Measurements from ENCODE around the gene KCNH4.

KCNH4 gene

DNA sequence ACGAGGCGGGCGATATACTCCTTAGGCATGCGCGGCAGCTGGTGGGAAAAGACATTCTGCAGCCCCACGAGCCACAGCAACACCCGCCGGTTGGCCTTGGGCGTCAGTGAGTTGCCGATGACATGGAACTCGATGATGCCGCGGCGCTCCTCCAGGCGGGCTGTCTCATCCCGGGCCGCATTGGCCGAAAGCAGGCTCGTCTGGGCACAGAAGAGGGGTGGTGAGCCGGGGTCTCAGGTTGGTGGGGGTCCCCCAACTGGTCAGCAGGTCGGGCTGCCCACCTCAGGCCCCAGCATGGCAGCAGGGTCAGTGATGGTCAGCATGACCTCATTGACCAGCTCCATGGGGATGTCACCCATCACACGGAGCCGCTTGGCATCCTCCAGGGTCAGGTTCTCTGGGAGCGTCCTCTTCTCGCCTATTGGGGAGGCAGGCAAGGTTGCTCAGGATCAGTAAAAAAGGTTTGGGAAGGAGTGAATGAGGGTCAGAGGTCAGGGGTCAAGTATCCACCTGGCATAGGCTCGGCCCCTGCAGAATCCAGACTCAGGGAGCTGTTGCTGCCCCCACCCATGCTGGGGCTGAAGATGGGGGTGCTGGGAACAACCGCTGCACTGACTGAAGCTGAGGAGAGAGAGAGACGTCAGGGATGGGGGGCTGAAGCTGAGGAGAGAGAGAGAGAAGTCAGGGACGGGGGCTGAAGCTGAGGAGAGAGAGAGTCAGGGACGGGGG, 63.4 kb downstream of the KCNH4 start:
- DNase-seq (ENCODE audit: low read depth, low spot score) = no peak

GRCh38 chr17:42116705-42117396, 64.1 kb downstream of the KCNH4 start:
- peak; percentile 47 for DNase-seq (ENCODE audit: low read depth, low spot score)

GRCh38 chr17:42114118-42114517, 66.8 kb downstream of the KCNH4 start:
- DNase-seq (ENCODE audit: low read depth, low spot score) = no peak

- no peak for DNase-seq (ENCODE audit: low read depth, low spot score)
Measured at GRCh38 chr17:42113293-42114069, 67.5 kb downstream of the KCNH4 start.

GRCh38 chr17:42112552-42113176, 68.3 kb downstream of the KCNH4 start, which contains the start of gene DHX58:
Gene DHX58, minus strand, starts transcription at chr17:42112714. Its CDS starts 822 bp downstream, at chr17:42111892.
- DNase-seq (ENCODE audit: low read depth, low spot score) = peak; percentile 67

DNA sequence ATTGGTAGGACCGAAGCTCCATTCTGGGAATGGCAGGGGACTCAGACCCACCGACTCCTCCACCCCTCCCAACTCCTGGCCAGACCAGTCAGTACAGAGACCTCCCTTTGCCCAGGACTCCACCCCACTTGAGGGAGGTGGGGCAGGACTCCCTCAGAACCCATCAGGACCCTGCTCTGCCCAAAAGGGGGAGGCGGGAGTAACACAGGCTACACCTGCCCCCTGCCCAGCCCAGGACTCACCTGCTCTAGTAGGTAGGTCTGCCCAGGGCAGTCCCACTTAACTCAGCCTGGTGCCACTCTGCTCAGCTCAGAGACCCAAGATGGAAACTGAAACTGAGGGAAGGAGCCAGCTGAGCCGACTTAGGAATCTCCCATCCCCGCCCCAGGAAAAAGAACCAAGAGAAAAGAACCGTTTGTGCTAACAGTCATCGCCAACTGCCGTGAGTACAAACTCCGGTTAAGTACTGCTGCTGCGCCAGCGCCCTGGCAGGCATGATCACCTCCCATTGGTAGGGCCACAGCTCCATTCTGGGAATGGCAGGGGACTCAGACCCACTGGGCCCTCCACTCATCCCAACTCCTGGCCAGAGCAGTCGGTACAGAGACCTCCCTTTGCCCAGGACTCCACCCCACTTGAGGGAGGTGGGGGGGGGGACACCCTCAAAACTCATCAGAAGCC, 68.9 kb downstream of the KCNH4 start:
- DNase-seq (ENCODE audit: low read depth, low spot score) = no peak

GRCh38 chr17:42111265-42111636, 69.7 kb downstream of the KCNH4 start:
- DNase-seq (ENCODE audit: low read depth, low spot score) = no peak

- DNase-seq (ENCODE audit: low read depth, low spot score) = no peak
Measured at GRCh38 chr17:42110301-42111264, 70.4 kb downstream of the KCNH4 start.

DNA sequence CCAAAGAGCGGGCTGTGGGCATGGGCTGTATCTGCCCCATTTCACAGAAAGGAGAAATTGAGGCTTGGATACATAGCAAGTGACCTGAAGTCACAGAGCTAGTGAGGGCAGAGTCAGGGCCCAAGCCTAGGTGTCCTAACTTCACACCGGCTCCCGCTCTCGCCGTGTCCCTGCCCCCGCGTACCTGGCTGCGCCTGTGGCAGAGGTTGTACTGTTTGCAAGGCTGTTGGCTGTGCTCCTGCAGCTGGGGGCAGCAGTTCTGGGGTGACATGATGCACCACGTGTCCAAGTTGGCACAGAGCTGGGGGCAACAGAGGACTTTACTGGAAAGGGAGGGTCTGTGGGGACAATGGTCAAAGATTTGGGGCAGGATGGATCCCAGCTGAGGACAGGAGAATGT, 71.9 kb downstream of the KCNH4 start:
- DNase-seq (ENCODE audit: low read depth, low spot score) = no peak

DNA sequence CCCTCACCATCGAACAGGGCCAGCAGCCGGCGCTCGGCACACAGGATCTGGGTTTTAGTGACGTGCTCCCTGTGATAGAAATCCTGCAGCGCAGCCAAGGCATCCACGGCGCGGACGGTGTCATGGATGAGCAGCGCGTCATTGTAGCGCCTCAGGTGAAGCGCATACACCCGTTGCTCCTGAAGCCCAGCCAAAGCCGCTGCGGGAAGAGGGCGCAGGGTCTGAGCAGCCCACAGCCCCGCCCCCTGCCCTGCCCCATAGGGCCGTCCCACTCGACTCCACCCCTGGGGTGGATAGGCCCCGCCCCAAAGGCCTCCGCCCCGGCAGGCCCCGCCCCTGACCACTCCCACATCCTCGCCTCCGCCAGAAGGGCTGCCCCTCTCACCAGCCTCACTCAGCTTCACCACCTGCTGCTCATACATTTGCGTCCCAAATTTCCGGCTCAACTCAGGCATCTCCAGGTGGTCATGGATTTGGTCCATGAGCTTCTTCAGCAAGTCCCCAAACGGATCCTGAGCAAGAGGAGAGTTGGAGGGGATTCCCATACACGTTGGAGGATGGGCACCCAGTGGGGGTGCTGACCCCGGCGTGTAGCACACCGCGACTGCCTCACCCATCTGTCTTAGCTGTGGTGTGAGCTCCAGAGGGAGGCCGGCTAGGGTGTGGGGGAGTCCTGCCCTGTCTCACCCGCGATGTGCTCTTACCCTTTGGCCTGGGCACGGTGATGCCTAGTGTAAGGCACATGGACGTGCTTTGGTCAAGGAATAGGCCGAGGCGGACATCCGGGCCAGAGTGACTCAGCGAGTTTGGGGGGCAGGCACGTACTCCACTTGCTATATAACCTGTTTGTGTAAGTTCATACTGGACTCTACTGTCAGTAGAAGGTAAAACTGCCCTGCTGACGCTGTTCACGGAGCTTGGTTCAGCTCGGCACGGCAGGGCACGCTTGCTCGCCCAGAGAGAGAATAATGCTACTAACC, 73.1 kb downstream of the KCNH4 start:
- no peak for DNase-seq (ENCODE audit: low read depth, low spot score)

- no peak for DNase-seq (ENCODE audit: low read depth, low spot score)
Measured at GRCh38 chr17:42107124-42107523, 73.8 kb downstream of the KCNH4 start.

Measured in smooth muscle cell of the brain vasculature (primary cell).